H1 (cell line): ENCODE data around the gene CNOT6. TPM values are rescaled to one million over a fixed set of nuclear protein-coding genes. Genes with fewer than 3 reads are reported as not detected.

Experiments used
- CTCF ChIA-PET: fragments of 300-600 bp; sonication (Branson Sonifier 250); formaldehyde crosslinking; loops from one replicate; lab custom pipeline; 2021; ENCODE audit not compliant: partially characterized antibody; lab: Charles Lee
- POLR2A ChIA-PET: fragments of 300-600 bp; sonication (Branson Sonifier 250); formaldehyde crosslinking; loops from one replicate; lab custom pipeline; 2021; ENCODE audit warnings: inconsistent platforms; ENCODE audit not compliant: partially characterized antibody; lab: Charles Lee
- DNase-seq, 2 experiments: peaks; one replicate each; pipeline versions ENCODE4 v3.0.0 to v3.0.0-alpha.2; 2010 to 2022; ENCODE audit warnings: low spot score in 2 of 2, low read depth in 1 of 2, mixed read lengths in 1 of 2
- FAIRE-seq: peaks from 2 replicates; lab custom pipeline; 2011; peaks lifted over from hg19 to GRCh38; lab: Jason Lieb, UNC
- H2AFZ ChIP-seq: 2 replicates; pipeline ENCODE4 v1.8.1; 2012; ENCODE audit warnings: low read length, inconsistent platforms
- H2AK5ac ChIP-seq: 2 replicates; pipeline ENCODE4 v1.6.1; 2013; ENCODE audit warnings: low read depth, low read length
- H2BK120ac ChIP-seq: replicated peaks from 2 replicates; pipeline ENCODE3; 2013; ENCODE audit warnings: low read depth, low read length, inconsistent platforms
- H2BK12ac ChIP-seq: 2 replicates; pipeline ENCODE4 v1.6.1; 2013; ENCODE audit warnings: low read depth, low read length
- H2BK15ac ChIP-seq: 2 replicates; pipeline ENCODE4 v1.6.1; 2013; ENCODE audit warnings: low read length
- H2BK20ac ChIP-seq: 2 replicates; pipeline ENCODE4 v1.6.1; 2013; ENCODE audit warnings: low read length
- H2BK5ac ChIP-seq: 2 replicates; pipeline ENCODE4 v1.6.1; 2013; ENCODE audit warnings: low read depth, low read length
- H3K14ac ChIP-seq: 2 replicates; pipeline ENCODE4 v1.6.1; 2013; ENCODE audit warnings: inconsistent platforms; ENCODE audit not compliant: insufficient read length
- H3K18ac ChIP-seq: 2 replicates; pipeline ENCODE4 v1.6.1; 2013; ENCODE audit warnings: low read length; ENCODE audit errors: extremely low read depth
- H3K23ac ChIP-seq: 2 replicates; pipeline ENCODE4 v1.6.1; 2013; ENCODE audit warnings: inconsistent platforms; ENCODE audit not compliant: insufficient read length
- H3K23me2 ChIP-seq: 2 replicates; pipeline ENCODE4 v1.6.1; 2013; ENCODE audit warnings: low read depth, low read length
- H3K27ac ChIP-seq: 2 replicates; pipeline ENCODE4 v1.6.1; 2011; ENCODE audit warnings: low read depth, low read length, inconsistent platforms
- H3K27me3 ChIP-seq, 4 experiments: replicated peaks in 1 of 4; 1 replicate in 1 of 4; 2 replicates in 3 of 4; pipeline versions ENCODE4 v1.6.1 to v1.8.1; 2011 to 2013; ENCODE audit warnings: low read length in 3 of 4, mild to moderate bottlenecking in 3 of 4, inconsistent platforms in 2 of 4, mixed read lengths in 2 of 4, moderate library complexity in 1 of 4; ENCODE audit not compliant: control insufficient read depth in 3 of 4, insufficient read depth in 3 of 4; ENCODE audit errors: extremely low read depth in 1 of 4
- H3K36me3 ChIP-seq, 4 experiments: 2 replicates each; pipeline versions ENCODE4 v1.6.1 to v1.8.1; 2011 to 2013; ENCODE audit warnings: mild to moderate bottlenecking in 4 of 4, low read length in 3 of 4, moderate library complexity in 2 of 4, control low read depth in 1 of 4, inconsistent platforms in 1 of 4; ENCODE audit not compliant: insufficient read depth in 4 of 4, control insufficient read depth in 2 of 4
- H3K4ac ChIP-seq: replicated peaks from 2 replicates; pipeline ENCODE3; 2013; ENCODE audit warnings: low read length, low read depth, mixed read lengths, inconsistent platforms; ENCODE audit not compliant: insufficient read length
- H3K4me1 ChIP-seq, 4 experiments: replicated peaks in 1 of 4; 1 replicate in 1 of 4; 2 replicates in 3 of 4; pipeline versions ENCODE4 v1.6.1 to v1.8.1; 2011 to 2013; ENCODE audit warnings: low read length in 3 of 4, inconsistent platforms in 2 of 4, mixed read lengths in 1 of 4; ENCODE audit not compliant: insufficient read depth in 4 of 4, control insufficient read depth in 3 of 4
- H3K4me2 ChIP-seq, 2 experiments: 2 replicates each; pipeline versions ENCODE4 v1.6.1 to v1.8.1; 2011 to 2013; ENCODE audit warnings: low read depth in 2 of 2, low read length in 2 of 2, control low read depth in 1 of 2, inconsistent platforms in 1 of 2, mild to moderate bottlenecking in 1 of 2; ENCODE audit not compliant: insufficient read depth in 1 of 2
- H3K4me3 ChIP-seq, 4 experiments: fragments of 200-600, 300-600 bp in 1 of 4; sonication (generic), shearing (Covaris generic), sonication (Bioruptor Twin) in 1 of 4; 2 replicates each; pipeline versions ENCODE4 v1.5.1 to v1.8.1; 2011 to 2016; ENCODE audit warnings: low read length in 4 of 4, low read depth in 3 of 4, control low read depth in 2 of 4, inconsistent platforms in 2 of 4, mild to moderate bottlenecking in 2 of 4, mixed read lengths in 1 of 4, moderate library complexity in 1 of 4; ENCODE audit not compliant: insufficient read depth in 2 of 4; ENCODE audit errors: extremely low read depth in 1 of 4
- H3K56ac ChIP-seq: replicated peaks from 2 replicates; pipeline ENCODE3; 2013; ENCODE audit warnings: low read depth, mild to moderate bottlenecking, mixed read lengths, low read length, inconsistent platforms; ENCODE audit not compliant: insufficient read length
- H3K79me1 ChIP-seq: 2 replicates; pipeline ENCODE4 v1.6.1; 2013; ENCODE audit warnings: low read depth, low read length, control low read depth
- H3K79me2 ChIP-seq, 2 experiments: 2 replicates each; pipeline versions ENCODE4 v1.6.1 to v1.8.1; 2012 to 2013; ENCODE audit warnings: low read length in 2 of 2, mild to moderate bottlenecking in 2 of 2, inconsistent platforms in 1 of 2; ENCODE audit not compliant: insufficient read depth in 2 of 2, control insufficient read depth in 1 of 2
- H3K9ac ChIP-seq, 4 experiments: replicated peaks in 1 of 4; 1 replicate in 1 of 4; 2 replicates in 3 of 4; pipeline versions ENCODE4 v1.6.1 to v1.8.1; 2011 to 2013; ENCODE audit warnings: low read depth in 3 of 4, low read length in 3 of 4, control low read depth in 2 of 4, mild to moderate bottlenecking in 2 of 4, moderate library complexity in 2 of 4, inconsistent platforms in 1 of 4; ENCODE audit errors: extremely low read depth in 1 of 4
- H3K9me3 ChIP-seq, 2 experiments: 2 replicates each; pipeline versions ENCODE4 v1.6.1 to v1.8.1; 2012 to 2013; ENCODE audit warnings: mild to moderate bottlenecking in 2 of 2, moderate library complexity in 2 of 2, control low read depth in 1 of 2, inconsistent platforms in 1 of 2, low read depth in 1 of 2, low read length in 1 of 2, mixed read lengths in 1 of 2; ENCODE audit not compliant: insufficient read depth in 2 of 2
- H4K20me1 ChIP-seq, 2 experiments: replicated peaks in 1 of 2; 2 replicates each; pipeline versions ENCODE3 to v1.8.1; 2011 to 2013; ENCODE audit warnings: inconsistent platforms in 2 of 2, low read length in 2 of 2, mild to moderate bottlenecking in 1 of 2; ENCODE audit not compliant: insufficient read depth in 2 of 2, control insufficient read depth in 1 of 2
- H4K5ac ChIP-seq: 2 replicates; pipeline ENCODE4 v1.6.1; 2013; ENCODE audit warnings: low read length, low read depth, mixed read lengths, inconsistent platforms; ENCODE audit not compliant: insufficient read length
- H4K8ac ChIP-seq: 2 replicates; pipeline ENCODE4 v1.8.0; 2013; ENCODE audit warnings: mild to moderate bottlenecking, moderate library complexity, low read length, inconsistent platforms; ENCODE audit not compliant: insufficient read depth; ENCODE audit errors: extremely low read depth
- H4K91ac ChIP-seq: replicated peaks from 2 replicates; pipeline ENCODE3; 2013; ENCODE audit warnings: low read length, mixed read lengths, inconsistent platforms; ENCODE audit not compliant: insufficient read length
- MAFK ChIP-seq: IDR thresholded peaks from 2 replicates; pipeline ENCODE4 v1.6.1; 2012; ENCODE audit warnings: low read depth, mild to moderate bottlenecking, improper control_type of control experiment, low read length
- PHF8 ChIP-seq: fragments of 200-600 bp; sonication (generic); conservative IDR thresholded peaks from 2 replicates; pipeline ENCODE4 v1.7.1; 2012; ENCODE audit warnings: low read depth, mild to moderate bottlenecking, inconsistent platforms, low read length, moderate library complexity
- RXRA ChIP-seq: IDR thresholded peaks from 2 replicates; pipeline ENCODE4 v1.6.1; 2011; ENCODE audit warnings: low read depth, mild to moderate bottlenecking, low read length, moderate library complexity; ENCODE audit not compliant: insufficient read depth
- SAP30 ChIP-seq: fragments of 300-600 bp; sonication (generic); IDR thresholded peaks from 2 replicates; pipeline ENCODE4 v1.7.1; 2012; ENCODE audit warnings: low read length, moderate library complexity, mild to moderate bottlenecking, inconsistent platforms; ENCODE audit not compliant: insufficient read depth, insufficient replicate concordance
- SRF ChIP-seq: IDR thresholded peaks from 2 replicates; pipeline ENCODE4 v1.6.1; 2011; ENCODE audit warnings: mild to moderate bottlenecking, low read depth, low read length, moderate library complexity
- WGBS, 2 experiments: shearing (Covaris generic) in 1 of 2; methylation state at CpG; one replicate each; pipeline versions ENCODE4 v1.1.6 to v1.1.7; 2013 to 2015; ENCODE audit warnings: low lambda C conversion rate in 2 of 2, mixed read lengths in 2 of 2, inconsistent platforms in 1 of 2, low coverage in 1 of 2, missing lambda C conversion rate in 1 of 2; ENCODE audit not compliant: insufficient replicate concordance in 2 of 2, insufficient coverage in 1 of 2, insufficient read length in 1 of 2; ENCODE audit errors: extremely low coverage in 1 of 2, missing lambda C conversion rate in 1 of 2; 5-methylcytosine and 5-hydroxymethylcytosine counted together
- polyA plus RNA-seq, 7 experiments: library from polyadenylated mRNA; depleted of rRNA in 3 of 7; stranded (reverse) in 5 of 7; unstranded in 2 of 7; fragments of >200 nt in 5 of 7; fragments of 200-250 nt in 2 of 7; gene quantifications; 1 replicate in 5 of 7; 2 replicates in 1 of 7; 4 replicates in 1 of 7; pipeline versions ENCODE4 v1.2.1 to v1.2.3, GENCODE V29; 2011 to 2013; ENCODE audit warnings: missing spikeins in 2 of 7, mixed read lengths in 2 of 7
- total RNA-seq: library from RNA; stranded (reverse); fragmentation: NEBNext Ultra II Directional; extraction: Animal tissue kit (Norgen Biotek cat#: 25700); gene quantifications from 2 replicates; pipeline ENCODE4 v1.2.1, GENCODE V29; 2021
- TF ChIP-seq, protein P1 (sequence below): IDR thresholded peaks from 2 replicates; pipeline ENCODE4 v1.6.1; 2012; ENCODE audit warnings: inconsistent platforms

Gene CNOT6
- total and polyA plus RNA-seq, 2 of the 8 experiments (the other 6 are each of a cell fraction or from before 2014, with no cell fraction given): 10.7 to 45.4 TPM

- Histone ChIP-seq H2BK5ac (no peak overlapping the region), H3K79me1 (peaks cover 6% of the 10 kb centered on the region; the same call in 1 of the 2 replicates)
- POLR2A ChIA-PET: no interaction called here
Observed at GRCh38 chr5:180558232-180558631, 64.1 kb downstream of the CNOT6 start.

More at GRCh38 chr5:180558232-180558631, 64.1 kb downstream of the CNOT6 start:
- H3K27ac ChIP-seq: no peak overlapping the region
- H2AK5ac ChIP-seq: no peak overlapping the region
- no peak overlapping the region for H4K8ac ChIP-seq
- CTCF ChIA-PET: interaction anchor here (0.6 to 1.3 kb wide), 2 partner anchors 48 to 57 kb away, joined by 3 read pairs; no protein-coding TSS in a partner anchor
- H3K9me3 ChIP-seq: no peaks in the 10 kb centered on the region
- H2BK12ac ChIP-seq: no peak overlapping the region
- H2AFZ ChIP-seq: no peak overlapping the region
- H4K5ac ChIP-seq: no peak overlapping the region
- no peak overlapping the region for H4K91ac ChIP-seq
- H3K23ac ChIP-seq: no peak overlapping the region
- no peak overlapping the region for H3K4me2 ChIP-seq
- no peaks in the 10 kb centered on the region for H3K27me3 ChIP-seq
- H3K4me1 ChIP-seq: no peaks in the 10 kb centered on the region; a peak in 1 of 7 replicates
- H2BK15ac ChIP-seq: no peak overlapping the region
- TF ChIP-seq SRF (no peak), RXRA (no peak), PHF8 (no peak), SAP30 (no peak), MAFK (no peak)
- TF ChIP-seq, protein P1, sequence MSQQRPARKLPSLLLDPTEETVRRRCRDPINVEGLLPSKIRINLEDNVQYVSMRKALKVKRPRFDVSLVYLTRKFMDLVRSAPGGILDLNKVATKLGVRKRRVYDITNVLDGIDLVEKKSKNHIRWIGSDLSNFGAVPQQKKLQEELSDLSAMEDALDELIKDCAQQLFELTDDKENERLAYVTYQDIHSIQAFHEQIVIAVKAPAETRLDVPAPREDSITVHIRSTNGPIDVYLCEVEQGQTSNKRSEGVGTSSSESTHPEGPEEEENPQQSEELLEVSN: no peak
- TF ChIP-seq, all 59 proteins: peak for 0
- H3K79me2 ChIP-seq: peaks cover 0 to 57% of the 10 kb centered on the region in 2 experiments; a peak in 2 of 4 replicates
- FAIRE-seq: no peak
- peaks cover 3 to 7% of the 10 kb centered on the region in 2 experiments for H4K20me1 ChIP-seq
- no peak overlapping the region for H3K9ac ChIP-seq
- H3K18ac ChIP-seq: no peak overlapping the region
- DNase-seq: no peak
- no peak overlapping the region for H3K14ac ChIP-seq
- peaks cover 2 to 46% (median 10%) of the 10 kb centered on the region in 4 experiments; a peak in 5 of 8 replicates for H3K36me3 ChIP-seq
- H3K56ac ChIP-seq: no peak overlapping the region
- H3K4me3 ChIP-seq: no peak overlapping the region
- 81% methylated on average over 11 of the region's 11 CpGs; no CpG with 5 or more reads in 1 of the 2 experiments for WGBS, 2 experiments
- no peaks in the 10 kb centered on the region for H3K23me2 ChIP-seq
- H3K4ac ChIP-seq: no peak overlapping the region
- H2BK120ac ChIP-seq: no peak overlapping the region
- no peak overlapping the region for H2BK20ac ChIP-seq
